GM11168 (cell line): Measurements from ENCODE around the gene PPP6C.
"Not testable (repeated sequence)": the region's sequence is repeated elsewhere in the genome, so short reads cannot be mapped to it uniquely, and the experiment has no call there.

ENCODE experiments used
- in situ Hi-C: fragments of 300-500 bp; cut with MboI; formaldehyde crosslinking; loops from one replicate; pipeline ENCODE4 v1.12.0; 2022; ENCODE audit warnings: low sequenced_read_pairs; ENCODE audit not compliant: unreplicated experiment

PPP6C gene

GRCh38 chr9:125189361-125190289 is at the start of gene PPP6C:
Gene PPP6C (minus strand): TSS chr9:125189803. CDS start chr9:125189718, 85 bp downstream.
- in situ Hi-C loops: no loop called here

GRCh38 chr9:125238915-125239446 is 49.4 kb upstream of the PPP6C start:
- in situ Hi-C loops: no loop called here

GRCh38 chr9:125238127-125238914 is 48.7 kb upstream of the PPP6C start:
- in situ Hi-C loops: no loop called here

GRCh38 chr9:125236520-125237159 is 47.0 kb upstream of the PPP6C start:
- in situ Hi-C loops: not testable (repeated sequence)

- in situ Hi-C loops: no loop called here
Measured at GRCh38 chr9:125235804-125236519, 46.4 kb upstream of the PPP6C start.

- in situ Hi-C loops: not testable (repeated sequence)
Measured at GRCh38 chr9:125234099-125234498, 44.5 kb upstream of the PPP6C start.

GRCh38 chr9:125233678-125234077 is 44.1 kb upstream of the PPP6C start:
- in situ Hi-C loops: no loop called here

GRCh38 chr9:125227761-125228160 is 38.2 kb upstream of the PPP6C start:
- in situ Hi-C loops: no loop called here

GRCh38 chr9:125224858-125225257 is 35.3 kb upstream of the PPP6C start:
- in situ Hi-C loops: not testable (repeated sequence)

- in situ Hi-C loops: no loop called here
Measured at GRCh38 chr9:125218621-125219020, 29.0 kb upstream of the PPP6C start.

- in situ Hi-C loops: no loop called here
Measured at GRCh38 chr9:125214186-125214585, 24.6 kb upstream of the PPP6C start.

GRCh38 chr9:125204477-125204876 is 14.9 kb upstream of the PPP6C start:
- in situ Hi-C loops: no loop called here

GRCh38 chr9:125202846-125203618 is 13.4 kb upstream of the PPP6C start:
- in situ Hi-C loops: no loop called here

GRCh38 chr9:125200216-125201047 is 10.8 kb upstream of the PPP6C start, which contains the start of gene RABEPK:
Gene RABEPK (plus strand): TSS chr9:125200542. CDS start chr9:125203014, 2,472 bp downstream.
- in situ Hi-C loops: no loop called here

- in situ Hi-C loops: not testable (repeated sequence)
Measured at GRCh38 chr9:125195591-125195990, 6.0 kb upstream of the PPP6C start.

- in situ Hi-C loops: not testable (repeated sequence)
Measured at GRCh38 chr9:125194466-125194865, 4.9 kb upstream of the PPP6C start.

- in situ Hi-C loops: no loop called here
Measured at GRCh38 chr9:125190361-125190801, 778 bp upstream of the PPP6C start.

GRCh38 chr9:125189011-125189360 is 617 bp downstream of the PPP6C start:
- in situ Hi-C loops: no loop called here
